ENCODE results near the gene VPS11. TPM values are rescaled to one million over a fixed set of nuclear protein-coding genes. Genes with fewer than 3 reads are reported as not detected.

The VPS11 gene
- total RNA-seq = 10 to 100 TPM; 17.6 to 50.1 TPM

DNA sequence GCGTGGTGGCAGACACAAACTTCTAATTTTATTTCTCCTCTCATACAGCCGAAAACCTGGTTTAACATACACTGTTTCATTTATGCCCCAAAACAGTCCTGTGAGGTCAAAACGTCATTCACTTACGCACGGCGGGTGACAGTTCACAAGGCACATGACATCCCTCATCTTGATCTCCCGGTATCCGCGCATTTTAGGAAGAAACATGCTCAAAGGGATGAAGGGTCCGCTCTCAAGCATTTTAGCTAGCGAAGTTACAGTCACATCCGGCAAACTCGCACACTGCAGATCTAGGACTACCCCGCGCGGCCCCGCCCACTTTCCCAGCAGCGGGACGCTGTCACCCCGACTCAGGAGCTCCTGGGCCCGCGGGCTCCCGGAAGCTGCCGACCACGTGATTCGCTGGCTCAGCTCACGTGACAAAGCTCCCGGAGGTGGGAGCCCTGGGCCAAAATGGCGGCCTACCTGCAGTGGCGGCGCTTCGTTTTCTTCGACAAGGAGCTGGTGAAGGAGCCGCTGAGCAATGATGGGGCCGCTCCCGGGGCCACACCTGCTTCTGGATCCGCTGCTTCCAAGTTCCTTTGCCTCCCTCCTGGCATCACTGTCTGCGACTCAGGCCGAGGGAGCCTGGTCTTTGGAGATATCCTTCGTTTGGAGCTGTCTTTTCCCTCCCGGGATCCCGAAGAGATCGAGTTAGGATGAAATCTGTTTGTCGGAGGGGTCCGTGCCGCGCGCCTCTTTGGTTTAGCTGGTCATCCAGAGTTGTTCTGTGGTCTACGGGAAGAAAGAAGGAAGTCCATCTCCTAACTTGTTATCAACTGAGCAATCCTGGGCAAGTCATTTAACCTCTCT lies at the start of gene VPS11:
Gene VPS11, plus strand, starts transcription at position 448 of the 852 bp plus-strand sequence. Its CDS starts 6 bp downstream, at position 454.
- ATAC-seq = peak; percentile 96
- intact Hi-C loops (cut with DNase I) = no loop called here
- H3K4me1 ChIP-seq = peaks cover 52% of the 10 kb centered on the region
- H3K27me3 ChIP-seq = no peaks in the 10 kb centered on the region
- peak within 1 kb of the TSS; percentile 73 to 74 for H3K4me3 ChIP-seq
- no peaks in the 10 kb centered on the region for H3K9me3 ChIP-seq
- H3K27ac ChIP-seq = peak within 1 kb of the TSS; percentile 66 to 89 (median 89)
- WGBS, 2 donors = 1% methylated on average over 19 to 49 of the region's 49 CpGs
- peaks cover 7 to 12% of the 10 kb centered on the region in 2 donors for H3K36me3 ChIP-seq (replicated peaks in 1 of 2; ENCODE audit: insufficient read depth in 1 of 2, low read depth in 2 of 2)
- DNase-seq = peak; percentile 97 to 99 (median 98)
- TF ChIP-seq, protein P1, sequence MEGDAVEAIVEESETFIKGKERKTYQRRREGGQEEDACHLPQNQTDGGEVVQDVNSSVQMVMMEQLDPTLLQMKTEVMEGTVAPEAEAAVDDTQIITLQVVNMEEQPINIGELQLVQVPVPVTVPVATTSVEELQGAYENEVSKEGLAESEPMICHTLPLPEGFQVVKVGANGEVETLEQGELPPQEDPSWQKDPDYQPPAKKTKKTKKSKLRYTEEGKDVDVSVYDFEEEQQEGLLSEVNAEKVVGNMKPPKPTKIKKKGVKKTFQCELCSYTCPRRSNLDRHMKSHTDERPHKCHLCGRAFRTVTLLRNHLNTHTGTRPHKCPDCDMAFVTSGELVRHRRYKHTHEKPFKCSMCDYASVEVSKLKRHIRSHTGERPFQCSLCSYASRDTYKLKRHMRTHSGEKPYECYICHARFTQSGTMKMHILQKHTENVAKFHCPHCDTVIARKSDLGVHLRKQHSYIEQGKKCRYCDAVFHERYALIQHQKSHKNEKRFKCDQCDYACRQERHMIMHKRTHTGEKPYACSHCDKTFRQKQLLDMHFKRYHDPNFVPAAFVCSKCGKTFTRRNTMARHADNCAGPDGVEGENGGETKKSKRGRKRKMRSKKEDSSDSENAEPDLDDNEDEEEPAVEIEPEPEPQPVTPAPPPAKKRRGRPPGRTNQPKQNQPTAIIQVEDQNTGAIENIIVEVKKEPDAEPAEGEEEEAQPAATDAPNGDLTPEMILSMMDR (IDR thresholded peaks at IDR 0.05) = peak in 1 of 7 experiments; percentile 30
- TF ChIP-seq POLR2A (IDR thresholded peaks at IDR 0.05) = peak; percentile 63 to 88 (median 84)

GRCh38 chr11:119018074-119018938 lies 49.3 kb upstream of the VPS11 start, which contains the start of the genes RPS25 and TRAPPC4:
Gene RPS25, minus strand, starts transcription at chr11:119018343. Its CDS starts 59 bp downstream, at chr11:119018284.
Gene TRAPPC4, plus strand, starts transcription at chr11:119018766. Its CDS starts 30 bp downstream, at chr11:119018796.
- H3K4me3 ChIP-seq = peak within 1 kb of the TSS; percentile 88 to 90
- peak; percentile 92 for ATAC-seq
- peaks cover 0 to 3% of the 10 kb centered on the region in 2 donors for H3K36me3 ChIP-seq (replicated peaks in 1 of 2; ENCODE audit: insufficient read depth in 1 of 2, low read depth in 2 of 2)
- TF ChIP-seq, protein P1 (IDR thresholded peaks at IDR 0.05) = no peak
- peak; percentile 33 to 83 (median 80) for TF ChIP-seq POLR2A (IDR thresholded peaks at IDR 0.05)
- no peaks in the 10 kb centered on the region for H3K27me3 ChIP-seq
- DNase-seq = peak; percentile 94 to 97 (median 95)
- peaks cover 60% of the 10 kb centered on the region for H3K4me1 ChIP-seq
- H3K9me3 ChIP-seq = no peaks in the 10 kb centered on the region
- intact Hi-C loops (cut with DNase I) = no loop called here
- WGBS, 2 donors = 0% methylated on average over 18 to 63 of the region's 63 CpGs
- H3K27ac ChIP-seq = peak within 1 kb of the TSS; percentile 83 to 96 (median 92)

- ATAC-seq = no peak
- Histone ChIP-seq H3K27ac (peak overlapping the region in 3 of 4 donors; percentile 83 to 96 (median 91)), H3K4me1 (peaks cover 76% of the 10 kb centered on the region), H3K4me3 (no peak overlapping the region), H3K9me3 (no peaks in the 10 kb centered on the region), H3K36me3 (replicated peaks in 1 of 2; ENCODE audit: insufficient read depth in 1 of 2, low read depth in 2 of 2) (peaks cover 0 to 3% of the 10 kb centered on the region in 2 donors), H3K27me3 (no peaks in the 10 kb centered on the region)
- intact Hi-C loops (cut with DNase I) = no loop called here
- 12 to 17% methylated on average over 2 of the region's 2 CpGs for WGBS, 2 donors
- TF ChIP-seq POLR2A (IDR thresholded peaks at IDR 0.05) = no peak
- TF ChIP-seq, protein P1 (IDR thresholded peaks at IDR 0.05) = no peak
- no peak for DNase-seq
These were observed 47.6 kb upstream of the VPS11 start for GRCh38 chr11:119019996-119020395.

DNA sequence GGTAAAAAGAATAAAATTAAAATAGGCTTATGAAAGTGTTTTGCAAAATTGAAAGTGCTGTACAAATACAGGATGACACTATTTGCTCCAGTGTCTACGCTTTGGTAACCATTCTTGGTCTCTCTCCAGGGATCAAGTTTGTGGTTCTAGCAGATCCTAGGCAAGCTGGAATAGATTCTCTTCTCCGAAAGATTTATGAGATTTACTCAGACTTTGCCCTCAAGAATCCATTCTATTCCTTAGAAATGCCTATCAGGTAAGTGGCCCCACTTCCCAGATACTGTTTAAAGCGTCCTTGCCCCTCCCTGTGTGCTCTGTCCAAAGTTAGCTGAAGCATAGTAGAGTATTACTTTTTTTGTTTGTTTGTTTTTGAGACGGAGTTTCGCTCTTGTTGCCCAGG lies 46.0 kb upstream of the VPS11 start:
- Histone ChIP-seq H3K27me3 (no peaks in the 10 kb centered on the region), H3K36me3 (replicated peaks in 1 of 2; ENCODE audit: insufficient read depth in 1 of 2, low read depth in 2 of 2) (peaks cover 0 to 2% of the 10 kb centered on the region in 2 donors), H3K4me3 (no peak overlapping the region), H3K27ac (peak overlapping the region; percentile 36 to 91 (median 74)), H3K4me1 (peaks cover 78% of the 10 kb centered on the region), H3K9me3 (no peaks in the 10 kb centered on the region)
- ATAC-seq = no peak
- no peak for TF ChIP-seq POLR2A (IDR thresholded peaks at IDR 0.05)
- TF ChIP-seq, protein P1 (IDR thresholded peaks at IDR 0.05) = no peak
- no peak for DNase-seq
- 67 to 70% methylated on average over 5 of the region's 5 CpGs for WGBS, 2 donors
- intact Hi-C loops (cut with DNase I) = no loop called here
